Smooth muscle cell (in vitro differentiated cells): Measurements from ENCODE around the gene PREX1. TPM values are rescaled to one million over a fixed set of nuclear protein-coding genes. Genes with fewer than 3 reads are reported as not detected.
"Not testable (repeated sequence)": the region's sequence is repeated elsewhere in the genome, so short reads cannot be mapped to it uniquely, and the experiment has no call there.

Source experiments
- DNase-seq: peaks from one replicate; lab custom pipeline; 2025; ENCODE audit not compliant: unreplicated experiment; lab: John Stamatoyannopoulos, UW
- H2AFZ ChIP-seq: fragments of 200-600 bp; sonication (generic); 2 replicates; pipeline ENCODE4 v1.6.0; 2016; ENCODE audit warnings: antibody characterized with exemption, low read depth, mild to moderate bottlenecking
- H3F3A ChIP-seq: fragments of 200-600 bp; sonication (generic); 2 replicates; pipeline ENCODE4 v1.6.0; 2017; ENCODE audit warnings: antibody characterized with exemption, low read depth
- H3K27ac ChIP-seq: fragments of 200-600 bp; sonication (generic); 2 replicates; pipeline ENCODE4 v1.5.1; 2016; ENCODE audit warnings: low read depth, mild to moderate bottlenecking
- H3K27me3 ChIP-seq: fragments of 200-600 bp; sonication (generic); 2 replicates; pipeline ENCODE4 v1.6.1; 2016; ENCODE audit warnings: low read depth, mild to moderate bottlenecking
- H3K36me3 ChIP-seq: fragments of 200-600 bp; sonication (generic); 2 replicates; pipeline ENCODE4 v1.5.1; 2016; ENCODE audit warnings: low read depth
- H3K4me1 ChIP-seq: fragments of 200-600 bp; sonication (generic); 2 replicates; pipeline ENCODE4 v1.5.1; 2016; ENCODE audit warnings: low read depth
- H3K4me2 ChIP-seq: fragments of 200-600 bp; sonication (generic); 2 replicates; pipeline ENCODE4 v1.6.0; 2016; ENCODE audit warnings: mild to moderate bottlenecking
- H3K4me3 ChIP-seq: fragments of 200-600 bp; sonication (generic); 2 replicates; pipeline ENCODE4 v1.5.1; 2016; ENCODE audit warnings: mild to moderate bottlenecking
- H3K79me2 ChIP-seq: fragments of 200-600 bp; sonication (generic); 2 replicates; pipeline ENCODE4 v1.6.0; 2016; ENCODE audit warnings: low read depth, mild to moderate bottlenecking
- H3K9ac ChIP-seq: fragments of 200-600 bp; sonication (generic); 2 replicates; pipeline ENCODE4 v1.6.0; 2016; ENCODE audit warnings: low read depth
- H3K9me3 ChIP-seq: fragments of 200-600 bp; sonication (generic); replicated peaks from 2 replicates; pipeline ENCODE4 v1.5.1; 2016; ENCODE audit warnings: low read depth
- H4K20me1 ChIP-seq: fragments of 200-600 bp; sonication (generic); 2 replicates; pipeline ENCODE4 v1.6.0; 2016; ENCODE audit warnings: low read depth
- WGBS: methylation state at CpG from one replicate; pipeline ENCODE4 v1.1.7; 2016; ENCODE audit warnings: low lambda C conversion rate; 5-methylcytosine and 5-hydroxymethylcytosine counted together
- polyA plus RNA-seq: library from polyadenylated mRNA; unstranded; fragments of >200 nt; fragmentation: Nextera tagmentation; extraction: Ambion mirVana; gene quantifications from 2 replicates; pipeline ENCODE4 v1.2.1, GENCODE V29; 2016
- total RNA-seq: library from RNA; depleted of rRNA; stranded (reverse); fragments of >200 nt; gene quantifications from 2 replicates; pipeline ENCODE4 v1.2.3, GENCODE V29; 2014
- TF ChIP-seq, protein P1 (sequence below): fragments of 200-600 bp; sonication (generic); IDR thresholded peaks from 2 replicates; pipeline ENCODE4 v1.5.1; 2017; ENCODE audit warnings: borderline replicate concordance, mild to moderate bottlenecking, antibody characterized with exemption; ENCODE audit not compliant: insufficient read depth, poor library complexity, severe bottlenecking

PREX1 gene
- total and polyA plus RNA-seq, 2 experiments from 2014 or later, result 0.04 to 0.30 TPM

GRCh38 chr20:48844996-48845395 is 17.2 kb upstream of the PREX1 start:
- H3F3A ChIP-seq, result no peaks in the 10 kb centered on the region
- H3K4me3 ChIP-seq, result no peak overlapping the region
- no peak for DNase-seq
- H3K4me2 ChIP-seq, result no peak overlapping the region
- no peaks in the 10 kb centered on the region for H3K79me2 ChIP-seq
- H3K4me1 ChIP-seq, result no peaks in the 10 kb centered on the region
- no peaks in the 10 kb centered on the region for H3K27me3 ChIP-seq
- TF ChIP-seq, protein P1, sequence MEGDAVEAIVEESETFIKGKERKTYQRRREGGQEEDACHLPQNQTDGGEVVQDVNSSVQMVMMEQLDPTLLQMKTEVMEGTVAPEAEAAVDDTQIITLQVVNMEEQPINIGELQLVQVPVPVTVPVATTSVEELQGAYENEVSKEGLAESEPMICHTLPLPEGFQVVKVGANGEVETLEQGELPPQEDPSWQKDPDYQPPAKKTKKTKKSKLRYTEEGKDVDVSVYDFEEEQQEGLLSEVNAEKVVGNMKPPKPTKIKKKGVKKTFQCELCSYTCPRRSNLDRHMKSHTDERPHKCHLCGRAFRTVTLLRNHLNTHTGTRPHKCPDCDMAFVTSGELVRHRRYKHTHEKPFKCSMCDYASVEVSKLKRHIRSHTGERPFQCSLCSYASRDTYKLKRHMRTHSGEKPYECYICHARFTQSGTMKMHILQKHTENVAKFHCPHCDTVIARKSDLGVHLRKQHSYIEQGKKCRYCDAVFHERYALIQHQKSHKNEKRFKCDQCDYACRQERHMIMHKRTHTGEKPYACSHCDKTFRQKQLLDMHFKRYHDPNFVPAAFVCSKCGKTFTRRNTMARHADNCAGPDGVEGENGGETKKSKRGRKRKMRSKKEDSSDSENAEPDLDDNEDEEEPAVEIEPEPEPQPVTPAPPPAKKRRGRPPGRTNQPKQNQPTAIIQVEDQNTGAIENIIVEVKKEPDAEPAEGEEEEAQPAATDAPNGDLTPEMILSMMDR, result no peak
- H4K20me1 ChIP-seq, result no peaks in the 10 kb centered on the region
- H2AFZ ChIP-seq, result no peak overlapping the region
- WGBS, result 48% methylated on average over 4 of the region's 4 CpGs
- H3K9me3 ChIP-seq, result no peaks in the 10 kb centered on the region
- H3K27ac ChIP-seq, result no peak overlapping the region
- no peaks in the 10 kb centered on the region for H3K36me3 ChIP-seq
- H3K9ac ChIP-seq, result no peak overlapping the region

- WGBS, result 93% methylated on average over 2 of the region's 2 CpGs
Observed at GRCh38 chr20:48843896-48844295, 16.1 kb upstream of the PREX1 start.

GRCh38 chr20:48843057-48843806 is 15.4 kb upstream of the PREX1 start:
- H3K27me3 ChIP-seq, result no peaks in the 10 kb centered on the region
- no peak overlapping the region for H2AFZ ChIP-seq
- H3F3A ChIP-seq, result no peaks in the 10 kb centered on the region
- H3K9ac ChIP-seq, result no peak overlapping the region
- H3K79me2 ChIP-seq, result no peaks in the 10 kb centered on the region
- no peaks in the 10 kb centered on the region for H4K20me1 ChIP-seq
- WGBS, result 92% methylated on average over 6 of the region's 6 CpGs
- no peak overlapping the region for H3K27ac ChIP-seq
- H3K4me1 ChIP-seq, result no peaks in the 10 kb centered on the region
- H3K4me3 ChIP-seq, result no peak overlapping the region
- TF ChIP-seq, protein P1, result no peak
- H3K36me3 ChIP-seq, result no peaks in the 10 kb centered on the region
- H3K9me3 ChIP-seq, result no peaks in the 10 kb centered on the region
- no peak overlapping the region for H3K4me2 ChIP-seq
- no peak for DNase-seq

More at GRCh38 chr20:48843896-48844295, 16.1 kb upstream of the PREX1 start:
- not testable (repeated sequence) for H4K20me1 ChIP-seq, H3K4me1 ChIP-seq, H3K79me2 ChIP-seq, H3K4me2 ChIP-seq, H2AFZ ChIP-seq, DNase-seq, H3K36me3 ChIP-seq, H3K27ac ChIP-seq, H3K9me3 ChIP-seq, H3K9ac ChIP-seq, H3F3A ChIP-seq, H3K27me3 ChIP-seq, H3K4me3 ChIP-seq

DNA sequence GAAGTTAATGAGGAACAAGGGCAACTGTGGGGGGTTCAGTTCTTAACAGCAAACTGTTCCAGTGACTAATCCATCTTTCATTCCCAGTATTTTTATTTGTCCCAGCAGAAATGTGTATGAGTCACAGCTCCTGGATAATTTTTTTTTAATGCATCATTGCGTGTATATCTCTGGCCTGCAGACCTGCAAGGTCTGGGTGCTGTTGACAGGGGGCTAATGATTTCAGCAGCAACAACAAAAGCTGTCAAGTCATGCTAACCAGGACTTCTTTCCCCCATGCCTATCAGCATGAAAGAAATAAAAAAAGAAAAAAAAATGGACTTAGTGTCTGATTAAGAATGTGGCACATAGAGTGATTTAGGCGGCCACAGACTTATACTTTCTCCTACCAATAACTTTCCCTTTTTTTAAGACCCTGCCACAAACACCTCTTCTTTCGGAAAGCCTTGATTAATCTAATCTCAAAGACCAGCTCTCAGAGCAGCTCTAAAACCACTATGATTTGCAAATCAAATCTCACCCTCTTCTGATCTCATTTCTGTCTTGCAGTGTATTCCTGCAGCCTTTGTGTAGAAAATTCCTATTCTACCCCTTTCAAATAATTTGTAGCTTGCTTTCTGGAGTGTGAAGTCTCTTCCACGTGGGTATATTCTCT is 14.2 kb upstream of the PREX1 start:
- Histone ChIP-seq H2AFZ (no peak overlapping the region), H3K4me2 (no peak overlapping the region), H3K27me3 (no peaks in the 10 kb centered on the region), H3K79me2 (no peaks in the 10 kb centered on the region), H3K36me3 (no peaks in the 10 kb centered on the region), H3K4me1 (no peaks in the 10 kb centered on the region), H3K9me3 (no peaks in the 10 kb centered on the region), H3K27ac (no peak overlapping the region), H4K20me1 (no peaks in the 10 kb centered on the region), H3F3A (no peaks in the 10 kb centered on the region), H3K9ac (no peak overlapping the region), H3K4me3 (no peak overlapping the region)
- TF ChIP-seq, protein P1, result no peak
- 36% methylated on average over 4 of the region's 4 CpGs for WGBS
- DNase-seq, result no peak
